CD14-positive monocyte (primary cell): ENCODE data around the gene FNDC3B. TPM values are rescaled to one million over a fixed set of nuclear protein-coding genes. Genes with fewer than 3 reads are reported as not detected.

Source experiments
- DNase-seq, 3 donors: peaks; one replicate each; pipeline ENCODE4 v3.0.0-alpha.2; 2011 to 2022
- H2AFZ ChIP-seq: 2 replicates; pipeline ENCODE4 v1.6.0; 2012; ENCODE audit warnings: mild to moderate bottlenecking, low read depth, low read length, inconsistent platforms; ENCODE audit not compliant: insufficient read depth, poor library complexity, severe bottlenecking
- H3K27ac ChIP-seq, 2 donors: 1 replicate in 1 of 2; 2 replicates in 1 of 2; pipeline ENCODE4 v1.5.1; 2012 to 2013; ENCODE audit warnings: low read length in 2 of 2, control low read depth in 1 of 2, inconsistent platforms in 1 of 2, low read depth in 1 of 2, mild to moderate bottlenecking in 1 of 2
- H3K27me3 ChIP-seq, 2 donors: one replicate each; pipeline versions ENCODE4 v1.6.0 to v1.6.1; 2011 to 2013; ENCODE audit warnings: low read length in 2 of 2; ENCODE audit not compliant: control insufficient read depth in 2 of 2, insufficient read depth in 2 of 2
- H3K36me3 ChIP-seq, 2 donors: replicated peaks in 1 of 2; 1 replicate in 1 of 2; 2 replicates in 1 of 2; pipeline versions ENCODE4 v1.5.1 to v1.6.1; 2012 to 2013; ENCODE audit warnings: low read length in 2 of 2, control low read depth in 1 of 2, inconsistent platforms in 1 of 2, mild to moderate bottlenecking in 1 of 2; ENCODE audit not compliant: insufficient read depth in 2 of 2, control insufficient read depth in 1 of 2
- H3K4me1 ChIP-seq, 2 donors: 1 replicate in 1 of 2; 2 replicates in 1 of 2; pipeline versions ENCODE4 v1.5.1 to v1.6.1; 2012 to 2013; ENCODE audit warnings: low read length in 2 of 2, control low read depth in 1 of 2, inconsistent platforms in 1 of 2, mild to moderate bottlenecking in 1 of 2, moderate library complexity in 1 of 2; ENCODE audit not compliant: insufficient read depth in 2 of 2, control insufficient read depth in 1 of 2
- H3K4me2 ChIP-seq: replicated peaks from 2 replicates; pipeline ENCODE3; 2012; ENCODE audit warnings: low read length, moderate library complexity, mild to moderate bottlenecking; ENCODE audit not compliant: poor library complexity, severe bottlenecking; ENCODE audit errors: extremely low read depth
- H3K4me3 ChIP-seq, 3 experiments: fragments of 200-600 bp in 1 of 3; sonication (generic) in 1 of 3; replicated peaks in 1 of 3; 1 replicate in 2 of 3; 2 replicates in 1 of 3; pipeline ENCODE4 v1.5.1; 2011 to 2013; ENCODE audit warnings: low read length in 3 of 3, mild to moderate bottlenecking in 3 of 3, control low read depth in 2 of 3, low read depth in 2 of 3, inconsistent platforms in 1 of 3, moderate library complexity in 1 of 3
- H3K79me2 ChIP-seq: 2 replicates; pipeline ENCODE4 v1.6.0; 2012; ENCODE audit warnings: mild to moderate bottlenecking, control low read depth, inconsistent platforms, low read length, moderate library complexity; ENCODE audit not compliant: insufficient read depth
- H3K9ac ChIP-seq: 2 replicates; pipeline ENCODE4 v1.6.0; 2017; ENCODE audit warnings: low read length, mild to moderate bottlenecking; ENCODE audit not compliant: insufficient read depth, poor library complexity, severe bottlenecking
- H3K9me3 ChIP-seq, 2 donors: replicated peaks in 1 of 2; 1 replicate in 1 of 2; 2 replicates in 1 of 2; pipeline versions ENCODE4 v1.5.1 to v1.6.1; 2012 to 2013; ENCODE audit warnings: low read length in 2 of 2, control low read depth in 1 of 2; ENCODE audit not compliant: control insufficient read depth in 1 of 2, insufficient read depth in 1 of 2
- H4K20me1 ChIP-seq: 2 replicates; pipeline ENCODE4 v1.6.0; 2012; ENCODE audit warnings: mild to moderate bottlenecking, low read length, control low read depth, moderate library complexity; ENCODE audit not compliant: insufficient read depth
- H3K27ac Mint-ChIP-seq, 7 donors: one replicate each; pipeline ENCODE4 v1.8.0; 2020; ENCODE audit warnings: mild to moderate bottlenecking in 7 of 7, mixed read lengths in 7 of 7, moderate library complexity in 6 of 7, inconsistent platforms in 2 of 7
- H3K27me3 Mint-ChIP-seq, 3 donors: one replicate each; pipeline ENCODE4 v1.8.0; 2021 to 2022; ENCODE audit warnings: low read depth in 3 of 3, mild to moderate bottlenecking in 3 of 3, mixed read lengths in 3 of 3, moderate library complexity in 3 of 3, inconsistent platforms in 1 of 3
- H3K36me3 Mint-ChIP-seq, 2 donors: one replicate each; pipeline ENCODE4 v1.8.0; 2020; ENCODE audit warnings: mixed read lengths in 2 of 2, inconsistent platforms in 1 of 2, mild to moderate bottlenecking in 1 of 2
- H3K4me1 Mint-ChIP-seq: one replicate; pipeline ENCODE4 v1.8.0; 2020; ENCODE audit warnings: mild to moderate bottlenecking, mixed read lengths
- H3K4me3 Mint-ChIP-seq, 2 donors: one replicate each; pipeline ENCODE4 v1.8.0; 2020; ENCODE audit warnings: mild to moderate bottlenecking in 2 of 2, mixed read lengths in 2 of 2, moderate library complexity in 1 of 2
- H3K9me3 Mint-ChIP-seq, 7 donors: one replicate each; pipeline ENCODE4 v1.8.0; 2020 to 2022; ENCODE audit warnings: mixed read lengths in 7 of 7, mild to moderate bottlenecking in 6 of 7, moderate library complexity in 6 of 7, inconsistent platforms in 2 of 7
- CTCF ChIP-seq: fragments of 200-600 bp; IDR thresholded peaks from one replicate; pipeline ENCODE4 v1.8.0; 2022; ENCODE audit warnings: antibody characterized with exemption, mild to moderate bottlenecking
- WGBS: methylation state at CpG from one replicate; pipeline ENCODE4 v1.1.5; 2013; ENCODE audit warnings: missing lambda C conversion rate; ENCODE audit not compliant: insufficient coverage; 5-methylcytosine and 5-hydroxymethylcytosine counted together
- intact Hi-C, 2 donors: fragments of 100-400 bp; cut with micrococcal nuclease; formaldehyde crosslinking; loops; one replicate each; pipeline versions ENCODE4 v1.15.0 to v1.15.1; 2023
- polyA plus RNA-seq, 3 donors: library from polyadenylated mRNA; depleted of rRNA in 1 of 3; unstranded in 2 of 3; stranded (reverse) in 1 of 3; fragments of 300-500 nt in 2 of 3; fragments of >200 nt in 1 of 3; fragmentation: Illumina TruSeq in 2 of 3; gene quantifications; 1 replicate in 2 of 3; 2 replicates in 1 of 3; pipeline ENCODE4 v1.2.3, GENCODE V29; 2012 to 2021

The FNDC3B gene
- polyA plus RNA-seq, 3 donors, result 19.6 to 36.1 (median 25.7) TPM

GRCh38 chr3:172176061-172176770 lies 136.8 kb downstream of the FNDC3B start:
- H3K4me1 ChIP-seq, result peaks cover 40 to 42% of the 10 kb centered on the region in 2 donors
- H3K27ac ChIP-seq, result peak overlapping the region in 1 of 2 donors; percentile 78
- WGBS, result 0% methylated on average over 1 of the region's 3 CpGs
- Mint-ChIP-seq H3K4me1 (peaks cover 61% of the 10 kb centered on the region), H3K27ac (peak overlapping the region; percentile 57 to 88 (median 82)), H3K36me3 (peaks cover 20 to 24% of the 10 kb centered on the region in 2 donors), H3K4me3 (peak overlapping the region in 1 of 2 donors; percentile 64), H3K27me3 (no peaks in the 10 kb centered on the region), H3K9me3 (no peaks in the 10 kb centered on the region)
- H3K36me3 ChIP-seq, result peaks cover 0 to 13% of the 10 kb centered on the region in 2 donors
- H2AFZ ChIP-seq, result no peak overlapping the region
- H3K79me2 ChIP-seq, result peaks cover 96% of the 10 kb centered on the region
- peak in 2 of 3 donors; percentile 52 to 53 for DNase-seq
- H3K9ac ChIP-seq, result no peak overlapping the region
- H3K9me3 ChIP-seq, result no peaks in the 10 kb centered on the region
- peak overlapping the region in 1 of 3 experiments; percentile 37 for H3K4me3 ChIP-seq
- TF ChIP-seq CTCF, result no peak
- H4K20me1 ChIP-seq, result peaks cover 89% of the 10 kb centered on the region
- intact Hi-C loops, result no loop called here
- H3K27me3 ChIP-seq, result no peaks in the 10 kb centered on the region
- H3K4me2 ChIP-seq, result peak overlapping the region; percentile 27

GRCh38 chr3:172177046-172177445 lies 137.7 kb downstream of the FNDC3B start:
- Mint-ChIP-seq H3K4me3 (peak overlapping the region in 1 of 2 donors; percentile 40), H3K27ac (peak overlapping the region; percentile 57 to 88 (median 81)), H3K36me3 (peaks cover 18 to 19% of the 10 kb centered on the region in 2 donors), H3K27me3 (no peaks in the 10 kb centered on the region), H3K4me1 (peaks cover 64% of the 10 kb centered on the region), H3K9me3 (no peaks in the 10 kb centered on the region)
- H3K79me2 ChIP-seq, result peaks cover 96% of the 10 kb centered on the region
- peak overlapping the region; percentile 27 for H3K4me2 ChIP-seq
- peaks cover 90% of the 10 kb centered on the region for H4K20me1 ChIP-seq
- intact Hi-C loops, result no loop called here
- no peaks in the 10 kb centered on the region for H3K9me3 ChIP-seq
- no peak for DNase-seq
- no peak for TF ChIP-seq CTCF
- H3K36me3 ChIP-seq, result peaks cover 0 to 10% of the 10 kb centered on the region in 2 donors
- H3K27ac ChIP-seq, result peak overlapping the region in 1 of 2 donors; percentile 78
- no peak overlapping the region for H3K4me3 ChIP-seq
- no peaks in the 10 kb centered on the region for H3K27me3 ChIP-seq
- no peak overlapping the region for H2AFZ ChIP-seq
- no peak overlapping the region for H3K9ac ChIP-seq
- H3K4me1 ChIP-seq, result peaks cover 47 to 50% of the 10 kb centered on the region in 2 donors
- 90% methylated on average over 2 of the region's 3 CpGs for WGBS
